Neural cell (in vitro differentiated cells): ENCODE data around the gene PATZ1. TPM values are rescaled to one million over a fixed set of nuclear protein-coding genes. Genes with fewer than 3 reads are reported as not detected.

ENCODE experiments used
- H2AFZ ChIP-seq: fragments of 200-600, 300-800 bp; sonication (generic), shearing (Covaris generic); 2 replicates; pipeline ENCODE4 v1.6.0; 2014; ENCODE audit warnings: low read depth, mild to moderate bottlenecking, antibody characterized with exemption, low read length, moderate library complexity
- H3F3A ChIP-seq: fragments of 200-600 bp; shearing (Covaris generic); 2 replicates; pipeline ENCODE4 v1.6.1; 2016; ENCODE audit warnings: mild to moderate bottlenecking, moderate library complexity, mixed read lengths, antibody characterized with exemption, low read length; ENCODE audit not compliant: insufficient read depth, poor library complexity, severe bottlenecking
- H3K27ac ChIP-seq: fragments of 200-600, 300-800 bp; sonication (generic), shearing (Covaris generic); 2 replicates; pipeline ENCODE4 v1.5.1; 2014; ENCODE audit warnings: mild to moderate bottlenecking, low read length, moderate library complexity
- H3K27me3 ChIP-seq: fragments of 300-800, 200-600 bp; sonication (generic), shearing (Covaris generic); 2 replicates; pipeline ENCODE4 v1.6.0; 2014; ENCODE audit warnings: mild to moderate bottlenecking, low read depth, low read length, moderate library complexity; ENCODE audit not compliant: insufficient read depth
- H3K36me3 ChIP-seq: fragments of 300-800, 200-600 bp; sonication (generic), shearing (Covaris generic); 2 replicates; pipeline ENCODE4 v1.5.1; 2014; ENCODE audit warnings: mild to moderate bottlenecking, antibody characterized with exemption, low read length, moderate library complexity; ENCODE audit not compliant: insufficient read depth
- H3K4me2 ChIP-seq: fragments of 300-800, 200-600 bp; sonication (generic), shearing (Covaris generic); 2 replicates; pipeline ENCODE4 v1.6.0; 2014; ENCODE audit warnings: mild to moderate bottlenecking, low read length
- H3K4me3 ChIP-seq: fragments of 300-800, 200-600 bp; sonication (generic), shearing (Covaris generic); 2 replicates; pipeline ENCODE4 v1.5.1; 2014; ENCODE audit warnings: mild to moderate bottlenecking, low read length, moderate library complexity
- H3K79me2 ChIP-seq: fragments of 200-600 bp; shearing (Covaris generic); replicated peaks from 2 replicates; pipeline ENCODE4 v1.6.0; 2014; ENCODE audit warnings: mild to moderate bottlenecking, low read length, moderate library complexity; ENCODE audit not compliant: insufficient read depth
- H3K9ac ChIP-seq: fragments of 300-800, 200-600 bp; sonication (generic), shearing (Covaris generic); 2 replicates; pipeline ENCODE4 v1.6.1; 2016; ENCODE audit warnings: mild to moderate bottlenecking, low read length, mixed read lengths
- H3K9me2 ChIP-seq: fragments of 200-600 bp; shearing (Covaris generic); 2 replicates; pipeline ENCODE4 v1.6.1; 2016; ENCODE audit warnings: mild to moderate bottlenecking, low read length, mixed read lengths; ENCODE audit not compliant: insufficient read depth
- H3K9me3 ChIP-seq: fragments of 200-600, 300-800 bp; sonication (generic), shearing (Covaris generic); 2 replicates; pipeline ENCODE4 v1.6.1; 2016; ENCODE audit warnings: mild to moderate bottlenecking, mixed run types, low read length, moderate library complexity, mixed read lengths
- H4K20me1 ChIP-seq: fragments of 200-600 bp; shearing (Covaris generic); 2 replicates; pipeline ENCODE4 v1.6.1; 2016; ENCODE audit warnings: mild to moderate bottlenecking, mixed run types; ENCODE audit not compliant: insufficient read depth
- CTCF ChIP-seq: fragments of 450-650 bp; IDR thresholded peaks from 2 replicates; pipeline ENCODE4 v1.5.1; 2014; ENCODE audit warnings: antibody characterized with exemption, mild to moderate bottlenecking, moderate library complexity; ENCODE audit not compliant: poor library complexity, severe bottlenecking
- EP300 ChIP-seq: fragments of 450-650 bp; conservative IDR thresholded peaks from 2 replicates; pipeline ENCODE4 v1.6.1; 2014; ENCODE audit warnings: antibody characterized with exemption, mild to moderate bottlenecking, moderate library complexity; ENCODE audit not compliant: poor library complexity, severe bottlenecking
- EZH2 ChIP-seq: fragments of 200-600, 300-800 bp; shearing (Covaris generic), sonication (generic); IDR thresholded peaks from 2 replicates; pipeline ENCODE4 v1.6.1; 2014; ENCODE audit warnings: antibody characterized with exemption, low read length, borderline replicate concordance, mild to moderate bottlenecking; ENCODE audit not compliant: insufficient read depth, poor library complexity, severe bottlenecking
- MXI1 ChIP-seq: fragments of 450-650 bp; conservative IDR thresholded peaks from 2 replicates; pipeline ENCODE4 v1.6.1; 2014; ENCODE audit warnings: antibody characterized with exemption, mild to moderate bottlenecking; ENCODE audit not compliant: poor library complexity, severe bottlenecking
- POLR2AphosphoS5 ChIP-seq: IDR thresholded peaks from 2 replicates; pipeline ENCODE4 v1.6.1; 2012
- RAD21 ChIP-seq: fragments of 450-650 bp; conservative IDR thresholded peaks from 2 replicates; pipeline ENCODE4 v1.6.1; 2014; ENCODE audit warnings: antibody characterized with exemption, mild to moderate bottlenecking, moderate library complexity
- REST ChIP-seq: IDR thresholded peaks from 2 replicates; pipeline ENCODE4 v1.6.1; 2012; ENCODE audit warnings: borderline replicate concordance
- SMC3 ChIP-seq: fragments of 450-650 bp; conservative IDR thresholded peaks from 2 replicates; pipeline ENCODE4 v1.6.1; 2014; ENCODE audit warnings: antibody characterized with exemption, mild to moderate bottlenecking, moderate library complexity; ENCODE audit not compliant: poor library complexity
- TAF1 ChIP-seq: IDR thresholded peaks from 2 replicates; pipeline ENCODE4 v1.6.1; 2012; ENCODE audit warnings: low read depth
- polyA plus RNA-seq: library from polyadenylated mRNA; depleted of rRNA; stranded (reverse); fragments of >200 nt; gene quantifications from 2 replicates; pipeline ENCODE4 v1.2.3, GENCODE V29; 2014

PATZ1 gene
- polyA plus RNA-seq, 1 donor from 2014 or later: 33.5 TPM

DNA sequence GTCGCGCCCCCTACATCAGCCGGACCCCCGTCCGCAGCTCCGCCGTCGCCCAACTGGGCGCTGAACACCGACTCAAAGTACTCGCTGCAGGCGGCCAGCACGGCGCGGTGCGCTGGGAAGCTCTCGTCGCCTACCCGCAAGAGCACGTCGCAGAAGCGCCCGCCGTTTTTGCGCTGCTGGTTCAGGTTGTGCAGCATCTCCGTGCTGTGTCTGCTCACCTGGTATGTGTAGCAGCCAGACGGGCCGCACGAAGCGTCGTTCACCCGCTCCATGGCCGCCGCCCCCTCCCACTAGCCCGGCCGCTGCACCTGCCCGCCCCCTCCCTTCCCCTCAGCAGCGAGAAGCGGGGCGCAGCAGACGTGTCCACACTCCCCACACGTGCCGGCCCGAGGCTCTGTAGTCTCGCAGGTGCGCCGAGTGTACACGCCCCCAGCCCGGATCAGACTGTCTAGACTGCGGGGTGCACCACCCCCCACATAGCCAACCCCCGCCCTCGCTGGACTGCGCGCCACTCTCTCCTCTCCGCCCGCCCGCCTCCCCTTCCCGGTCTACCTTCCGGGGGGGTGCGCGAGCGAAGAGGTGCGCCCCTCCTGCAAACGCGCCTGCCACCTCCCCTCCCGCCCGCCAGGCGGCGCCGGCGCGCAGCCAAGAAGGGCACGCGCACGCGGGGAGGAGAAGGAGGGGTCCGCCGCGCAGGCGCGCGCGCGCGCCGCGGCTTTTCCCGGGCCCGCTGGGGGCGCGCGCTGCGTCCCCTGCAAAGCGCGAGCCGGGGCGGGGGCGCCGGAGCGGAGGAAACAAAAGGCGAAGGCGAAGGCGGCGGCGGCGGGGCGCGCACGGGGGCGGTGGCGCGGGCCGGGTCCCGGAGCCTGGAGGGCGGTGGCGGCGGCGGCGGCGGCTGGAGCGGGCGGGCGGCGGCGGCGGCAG lies 553 bp downstream of the PATZ1 start:
- peak overlapping the region; percentile 19 for H2AFZ ChIP-seq
- H4K20me1 ChIP-seq: no peaks in the 10 kb centered on the region

GRCh38 chr22:31344578-31345330 lies 1.4 kb downstream of the PATZ1 start:
- H3K36me3 ChIP-seq: no peaks in the 10 kb centered on the region
- H3K27ac ChIP-seq: peak overlapping the region; percentile 55
- peak overlapping the region; percentile 61 for H3K4me2 ChIP-seq
- H3K9me3 ChIP-seq: no peaks in the 10 kb centered on the region
- H3K9ac ChIP-seq: peak overlapping the region; percentile 72
- H4K20me1 ChIP-seq: no peaks in the 10 kb centered on the region
- no peaks in the 10 kb centered on the region for H3K9me2 ChIP-seq
- H3K4me3 ChIP-seq: peak overlapping the region; percentile 91
- H3K79me2 ChIP-seq: peaks cover 47% of the 10 kb centered on the region
- H2AFZ ChIP-seq: no peak overlapping the region
- H3K27me3 ChIP-seq: no peaks in the 10 kb centered on the region
- no peaks in the 10 kb centered on the region for H3F3A ChIP-seq
- TF ChIP-seq RAD21: no peak

More for the DNA sequence above, 553 bp downstream of the PATZ1 start:
- no peaks in the 10 kb centered on the region for H3K9me2 ChIP-seq
- TF ChIP-seq EZH2 (no peak), SMC3 (peak; percentile 93), POLR2AphosphoS5 (peak; percentile 87), RAD21 (peak; percentile 77), MXI1 (peak; percentile 87), EP300 (peak; percentile 67), CTCF (peak; percentile 98), TAF1 (no peak)
- H3K4me2 ChIP-seq: peak overlapping the region; percentile 61
- H3K9me3 ChIP-seq: no peaks in the 10 kb centered on the region
- H3K27ac ChIP-seq: peak overlapping the region; percentile 91
- no peaks in the 10 kb centered on the region for H3K27me3 ChIP-seq
- peak overlapping the region; percentile 90 for H3K9ac ChIP-seq
- H3K4me3 ChIP-seq: peak overlapping the region; percentile 92
- H3K36me3 ChIP-seq: no peaks in the 10 kb centered on the region
- H3F3A ChIP-seq: no peaks in the 10 kb centered on the region
- H3K79me2 ChIP-seq: peaks cover 47% of the 10 kb centered on the region

DNA sequence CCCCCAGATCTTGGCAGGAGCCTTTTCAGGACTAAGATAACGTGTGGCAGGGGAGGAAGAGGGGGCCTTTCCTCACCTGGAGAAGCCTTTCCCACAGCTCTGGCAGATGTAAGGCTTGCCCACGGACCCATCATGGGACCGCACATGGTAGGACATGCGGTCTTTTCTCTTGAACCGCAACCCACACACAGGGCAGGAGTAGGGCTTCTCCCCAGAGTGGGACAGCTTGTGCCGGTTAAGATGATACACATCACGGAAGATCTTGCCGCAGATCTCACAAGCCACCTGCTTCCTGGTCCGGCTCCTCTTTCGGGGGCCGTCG lies 1.9 kb downstream of the PATZ1 start:
- no peak overlapping the region for H2AFZ ChIP-seq
- H3K9me3 ChIP-seq: no peaks in the 10 kb centered on the region
- H3F3A ChIP-seq: no peaks in the 10 kb centered on the region
- no peaks in the 10 kb centered on the region for H3K36me3 ChIP-seq
- H3K79me2 ChIP-seq: peaks cover 49% of the 10 kb centered on the region
- H3K4me2 ChIP-seq: peak overlapping the region; percentile 89
- no peaks in the 10 kb centered on the region for H3K9me2 ChIP-seq
- TF ChIP-seq CTCF (no peak), POLR2AphosphoS5 (no peak), MXI1 (no peak), SMC3 (no peak), RAD21 (no peak), TAF1 (no peak), EP300 (no peak), REST (no peak), EZH2 (no peak)
- H3K27me3 ChIP-seq: no peaks in the 10 kb centered on the region
- peak overlapping the region; percentile 91 for H3K4me3 ChIP-seq
- H3K27ac ChIP-seq: peak overlapping the region; percentile 61
- H4K20me1 ChIP-seq: no peaks in the 10 kb centered on the region
- peak overlapping the region; percentile 72 for H3K9ac ChIP-seq
